ENCODE measurements around the gene CERS4. TPM values are rescaled to one million over a fixed set of nuclear protein-coding genes. Genes with fewer than 3 reads are reported as not detected.

CERS4 gene
- total and polyA plus RNA-seq, 5 donors, result 10.2 to 20.9 (median 17.7) TPM

DNA sequence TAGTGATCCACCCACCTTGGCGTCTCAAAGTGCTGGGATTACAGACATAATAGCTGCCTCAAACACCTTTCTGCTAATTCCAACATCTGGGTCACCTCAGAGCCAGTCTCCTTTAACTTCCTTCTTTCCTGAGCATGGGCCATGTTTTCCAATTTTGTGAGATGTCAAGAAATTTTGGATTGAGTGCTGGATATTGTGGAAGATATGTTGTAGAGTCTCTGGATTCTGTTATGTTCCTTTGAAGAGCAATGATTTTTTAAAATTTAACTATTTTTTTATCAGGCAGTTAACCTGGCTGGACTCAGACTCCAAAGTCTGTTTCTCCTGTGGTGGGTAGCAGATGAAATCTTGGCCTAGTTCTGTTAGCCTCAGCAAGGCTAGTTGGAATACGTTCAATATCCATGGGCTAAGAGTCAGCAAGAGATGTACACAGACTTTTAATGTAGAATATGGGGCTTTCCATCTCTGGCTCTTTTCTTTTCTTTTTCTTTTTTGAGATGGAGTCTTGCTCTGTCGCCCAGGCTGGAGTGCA lies 22.0 kb downstream of the CERS4 start:
- H3K9me3 ChIP-seq (ENCODE audit: control insufficient read depth, low read length), result no peaks in the 10 kb centered on the region
- ATAC-seq (no peak), DNase-seq (no peak)
- no peak overlapping the region for H3K27ac ChIP-seq (ENCODE audit: low read length)
- H3K27me3 ChIP-seq (ENCODE audit: control insufficient read depth, insufficient read depth), result no peaks in the 10 kb centered on the region
- WGBS, result 62% methylated on average over 3 of the region's 3 CpGs
- H3K4me1 ChIP-seq (ENCODE audit: control insufficient read depth, insufficient read depth, low read length), result no peaks in the 10 kb centered on the region
- intact Hi-C loops (cut with DNase I), result no loop called here
- no peak overlapping the region for H3K4me3 ChIP-seq (ENCODE audit: low read length)

DNA sequence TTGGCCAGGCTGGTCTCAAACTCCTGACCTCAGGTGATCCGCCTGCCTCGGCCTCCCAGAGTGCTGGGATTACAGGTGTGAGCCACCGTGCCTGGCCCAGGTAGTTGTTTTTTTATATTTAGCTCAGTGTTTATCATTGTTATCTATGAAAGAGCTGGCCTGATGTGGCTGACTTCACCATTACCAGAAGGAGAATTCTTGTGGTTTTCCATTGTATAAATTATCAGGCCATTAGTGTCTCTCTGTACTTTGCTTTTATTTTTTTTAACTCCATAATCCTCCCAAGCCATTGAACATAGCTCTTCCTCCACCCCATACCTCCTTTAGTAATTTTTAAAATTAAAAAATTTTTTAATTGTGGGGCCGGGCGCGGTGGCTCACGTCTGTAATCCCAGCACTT lies 24.2 kb downstream of the CERS4 start:
- H3K27me3 ChIP-seq (ENCODE audit: control insufficient read depth, insufficient read depth), result no peaks in the 10 kb centered on the region
- ATAC-seq (no peak), DNase-seq (no peak)
- H3K4me1 ChIP-seq (ENCODE audit: control insufficient read depth, insufficient read depth, low read length), result no peaks in the 10 kb centered on the region
- WGBS, result 62% methylated on average over 7 of the region's 7 CpGs
- H3K4me3 ChIP-seq (ENCODE audit: low read length), result no peak overlapping the region
- H3K27ac ChIP-seq (ENCODE audit: low read length), result no peak overlapping the region
- H3K9me3 ChIP-seq (ENCODE audit: control insufficient read depth, low read length), result no peaks in the 10 kb centered on the region
- intact Hi-C loops (cut with DNase I), result no loop called here

DNA sequence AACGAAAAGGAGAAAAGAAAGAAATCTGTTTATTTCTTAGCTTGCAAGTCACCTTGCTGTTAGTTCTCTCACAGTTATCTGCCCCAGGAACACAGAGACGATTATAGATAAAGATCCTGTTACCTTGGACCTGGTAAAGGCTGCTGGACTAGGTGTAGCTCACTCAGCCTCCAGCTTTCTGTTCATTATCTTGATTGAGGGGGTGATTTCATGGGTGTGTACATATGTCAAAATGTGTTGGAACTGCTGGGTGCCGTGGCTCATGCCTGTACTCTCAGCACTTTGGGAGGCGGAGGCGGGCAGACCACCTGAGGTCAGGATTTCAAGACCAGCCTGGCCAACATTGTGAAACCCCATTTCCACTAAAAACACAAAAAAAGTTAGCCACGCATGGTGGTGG lies 27.9 kb downstream of the CERS4 start:
- Histone ChIP-seq H3K4me1 (ENCODE audit: control insufficient read depth, insufficient read depth, low read length) (peaks cover 7% of the 10 kb centered on the region), H3K27ac (ENCODE audit: low read length) (no peak overlapping the region), H3K9me3 (ENCODE audit: control insufficient read depth, low read length) (no peaks in the 10 kb centered on the region), H3K27me3 (ENCODE audit: control insufficient read depth, insufficient read depth) (no peaks in the 10 kb centered on the region), H3K4me3 (ENCODE audit: low read length) (no peak overlapping the region)
- ATAC-seq (no peak), DNase-seq (peak in 1 of 3 donors; percentile 29)
- intact Hi-C loops (cut with DNase I), result no loop called here
- WGBS, result 82% methylated on average over 6 of the region's 6 CpGs

DNA sequence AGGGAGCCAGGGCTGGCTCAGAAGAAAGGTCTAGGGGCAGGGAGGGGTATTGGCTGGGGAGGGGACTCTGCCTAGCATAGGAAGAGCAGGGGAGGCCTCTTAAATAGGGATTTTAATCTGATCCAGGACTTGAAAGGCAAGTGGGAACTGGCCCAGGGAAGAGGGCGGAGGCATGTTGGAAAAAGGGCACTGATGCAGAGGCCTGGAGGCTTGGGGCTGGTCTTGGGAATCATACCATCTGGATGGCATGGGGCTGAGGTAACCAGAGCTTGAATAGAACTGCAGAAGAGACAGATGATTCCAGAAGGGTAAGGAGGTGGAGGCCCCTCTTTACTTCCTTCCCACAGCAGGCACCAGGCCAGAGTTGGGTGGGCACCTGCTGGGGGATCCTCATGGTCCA lies 29.1 kb downstream of the CERS4 start:
- ATAC-seq (no peak), DNase-seq (no peak)
- no peaks in the 10 kb centered on the region for H3K27me3 ChIP-seq (ENCODE audit: control insufficient read depth, insufficient read depth)
- H3K27ac ChIP-seq (ENCODE audit: low read length), result peak overlapping the region; percentile 17
- 87% methylated on average over 1 of the region's 1 CpG for WGBS
- no peak overlapping the region for H3K4me3 ChIP-seq (ENCODE audit: low read length)
- intact Hi-C loops (cut with DNase I), result no loop called here
- H3K9me3 ChIP-seq (ENCODE audit: control insufficient read depth, low read length), result peaks cover under 1% of the 10 kb centered on the region
- peaks cover 7% of the 10 kb centered on the region for H3K4me1 ChIP-seq (ENCODE audit: control insufficient read depth, insufficient read depth, low read length)

DNA sequence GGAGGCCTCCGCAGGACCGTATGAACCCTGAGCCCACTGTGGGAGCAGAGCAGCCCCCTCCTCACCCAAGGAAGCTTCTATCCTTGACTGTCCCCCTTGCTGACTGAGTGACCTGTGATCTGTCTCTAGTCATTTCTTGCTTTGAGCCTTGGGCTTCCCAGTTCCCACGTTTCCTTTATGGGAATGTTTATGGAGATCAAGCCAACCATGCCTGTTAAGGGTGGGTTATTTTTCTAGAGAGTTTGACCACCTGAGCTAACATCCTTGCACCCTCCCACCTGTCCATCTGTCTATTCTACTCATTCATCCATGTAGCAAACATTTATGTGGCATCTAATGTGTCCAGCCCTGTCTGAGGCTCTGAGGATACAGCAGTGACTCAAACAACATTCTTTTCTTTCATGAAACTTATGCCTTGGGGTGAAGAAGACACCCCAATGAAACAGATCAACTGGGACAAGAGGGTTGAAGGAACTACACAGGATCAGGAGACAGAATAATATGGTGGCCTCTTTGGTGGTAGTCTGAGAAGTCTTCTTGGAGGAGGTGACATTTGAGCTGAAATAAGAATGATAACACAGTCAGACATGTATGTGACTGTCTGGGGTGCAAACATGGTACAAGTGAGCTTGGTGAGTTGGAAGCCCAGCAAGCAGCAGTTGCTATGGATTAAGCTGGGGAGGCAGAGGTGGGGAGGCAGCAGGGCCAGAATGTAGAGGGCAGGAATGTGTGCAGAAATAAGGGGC lies 30.5 kb downstream of the CERS4 start:
- Histone ChIP-seq H3K4me3 (ENCODE audit: low read length) (no peak overlapping the region), H3K9me3 (ENCODE audit: control insufficient read depth, low read length) (peaks cover 2% of the 10 kb centered on the region), H3K27ac (ENCODE audit: low read length) (peak overlapping the region; percentile 22), H3K27me3 (ENCODE audit: control insufficient read depth, insufficient read depth) (no peaks in the 10 kb centered on the region), H3K4me1 (ENCODE audit: control insufficient read depth, insufficient read depth, low read length) (peaks cover 7% of the 10 kb centered on the region)
- intact Hi-C loops (cut with DNase I), result loop anchor here in 1 of 4 donors (10.0 kb wide), 1 partner anchor 265 kb away; no protein-coding TSS in a partner anchor
- DNase-seq, result no peak
- 92% methylated on average over 3 of the region's 3 CpGs for WGBS
- no peak for ATAC-seq

DNA sequence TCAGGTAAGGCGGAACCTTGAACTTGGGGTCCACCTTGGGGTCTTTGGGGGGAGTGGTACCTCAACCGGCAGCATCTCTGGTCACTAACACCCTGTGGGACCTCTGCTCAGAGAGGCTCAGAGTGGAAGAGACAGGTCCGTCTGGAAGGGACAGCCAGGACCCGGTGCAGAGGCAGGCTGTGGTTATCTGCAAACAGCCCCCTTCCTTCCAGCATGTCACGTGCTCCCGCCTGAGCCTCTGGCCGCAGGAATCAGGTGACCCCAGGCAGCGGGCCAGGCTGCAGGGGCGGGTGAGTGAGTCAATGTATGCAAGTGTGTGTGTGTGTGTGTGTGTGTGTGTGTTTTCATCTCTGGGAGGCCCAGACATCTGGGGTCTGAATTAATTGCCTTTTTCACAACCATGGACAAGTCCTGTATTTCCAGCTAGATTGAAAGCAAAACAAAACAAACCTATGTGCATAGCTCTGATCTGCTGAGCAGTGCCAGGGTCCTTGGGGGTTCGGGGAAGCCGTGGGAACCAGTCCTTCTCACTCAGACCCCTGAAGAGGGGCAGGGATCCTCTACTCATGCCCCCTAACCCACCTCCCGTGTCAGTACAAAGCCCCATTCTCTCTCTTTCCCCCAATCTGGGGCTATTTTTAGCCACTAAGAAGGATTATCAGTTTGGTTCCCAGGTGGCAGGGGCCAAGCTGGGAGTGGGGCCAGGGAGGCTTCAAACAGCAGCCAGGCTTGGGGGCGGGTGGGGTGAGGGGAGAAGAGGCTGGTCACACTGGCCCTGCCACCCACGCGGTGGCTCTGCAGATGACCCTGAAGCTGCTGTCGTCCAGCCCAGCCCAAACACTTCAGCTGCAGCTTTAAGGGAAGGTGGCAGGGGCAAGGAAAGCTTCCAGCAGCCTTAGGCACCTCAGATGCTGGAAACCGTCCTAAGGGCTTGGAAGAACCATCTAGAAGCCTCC lies 31.4 kb downstream of the CERS4 start:
- Histone ChIP-seq H3K4me1 (ENCODE audit: control insufficient read depth, insufficient read depth, low read length) (peaks cover 7% of the 10 kb centered on the region), H3K4me3 (ENCODE audit: low read length) (no peak overlapping the region), H3K27ac (ENCODE audit: low read length) (peak overlapping the region; percentile 77), H3K27me3 (ENCODE audit: control insufficient read depth, insufficient read depth) (no peaks in the 10 kb centered on the region), H3K9me3 (ENCODE audit: control insufficient read depth, low read length) (peaks cover 2% of the 10 kb centered on the region)
- ATAC-seq (peak; percentile 81 to 90), DNase-seq (peak; percentile 88 to 95 (median 94))
- 10% methylated on average over 17 of the region's 17 CpGs for WGBS
- intact Hi-C loops (cut with DNase I), result loop anchor here in 1 of 4 donors (10.0 kb wide), 1 partner anchor 266 kb away; no protein-coding TSS in a partner anchor

DNA sequence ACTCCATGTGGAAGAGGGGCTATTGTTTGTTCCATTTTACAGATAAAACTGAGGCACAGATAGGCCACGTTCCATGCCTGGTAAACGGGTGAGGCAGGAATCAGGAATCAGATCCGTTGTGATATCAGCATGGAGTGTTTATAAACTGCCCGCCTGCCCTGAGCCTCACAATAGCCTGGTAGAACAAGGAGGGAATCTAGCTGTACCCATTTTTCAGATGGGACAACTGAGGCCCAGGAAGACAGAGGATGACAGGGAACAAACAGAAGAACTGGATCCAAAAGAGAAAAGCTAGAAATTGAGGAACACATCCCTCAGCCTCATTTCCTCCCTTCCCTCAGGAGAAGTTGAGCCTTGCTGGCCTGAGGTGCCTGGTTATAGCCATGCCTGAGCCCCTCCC lies 32.5 kb downstream of the CERS4 start:
- H3K4me3 ChIP-seq (ENCODE audit: low read length), result no peak overlapping the region
- no peaks in the 10 kb centered on the region for H3K27me3 ChIP-seq (ENCODE audit: control insufficient read depth, insufficient read depth)
- H3K4me1 ChIP-seq (ENCODE audit: control insufficient read depth, insufficient read depth, low read length), result peaks cover 7% of the 10 kb centered on the region
- no peak for ATAC-seq
- H3K27ac ChIP-seq (ENCODE audit: low read length), result no peak overlapping the region
- 76% methylated on average over 4 of the region's 4 CpGs for WGBS
- DNase-seq, result no peak
- peaks cover 2% of the 10 kb centered on the region for H3K9me3 ChIP-seq (ENCODE audit: control insufficient read depth, low read length)
- intact Hi-C loops (cut with DNase I), result loop anchor here in 1 of 4 donors (10.0 kb wide), 1 partner anchor 267 kb away; no protein-coding TSS in a partner anchor

DNA sequence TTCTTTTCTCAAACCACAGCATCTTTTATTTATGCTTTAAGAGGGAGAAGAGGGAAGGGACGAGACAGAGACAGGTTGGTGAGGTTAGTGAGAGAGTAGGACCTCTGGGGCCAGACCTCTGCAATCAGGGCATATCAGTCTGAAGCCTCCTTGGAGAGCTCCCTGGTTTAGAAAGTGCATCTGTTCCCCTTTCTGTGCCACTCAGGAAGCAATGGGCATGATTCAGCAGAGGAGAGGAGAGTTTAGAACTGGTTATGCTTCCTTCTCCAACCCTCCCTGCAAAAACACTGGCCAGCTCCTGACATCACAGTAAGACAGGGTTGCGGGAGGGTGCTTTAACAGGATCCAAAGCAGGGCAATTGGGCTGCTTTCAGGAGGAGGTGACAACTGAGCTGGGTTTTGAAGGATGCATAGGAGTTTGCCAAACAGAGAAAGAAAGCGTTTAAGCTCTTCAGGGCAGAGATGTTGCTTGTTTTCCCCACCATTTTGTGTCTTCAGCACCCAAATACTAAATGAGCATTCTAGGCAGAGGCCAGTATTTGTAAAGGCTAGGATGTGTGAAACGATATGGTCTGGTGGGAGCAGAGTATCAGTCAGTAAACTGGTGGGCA lies 33.1 kb downstream of the CERS4 start:
- H3K9me3 ChIP-seq (ENCODE audit: control insufficient read depth, low read length), result peaks cover 2% of the 10 kb centered on the region
- no peak overlapping the region for H3K27ac ChIP-seq (ENCODE audit: low read length)
- no peak overlapping the region for H3K4me3 ChIP-seq (ENCODE audit: low read length)
- ATAC-seq (no peak), DNase-seq (peak in 1 of 3 donors; percentile 18)
- intact Hi-C loops (cut with DNase I), result loop anchor here in 1 of 4 donors (10.0 kb wide), 1 partner anchor 268 kb away; no protein-coding TSS in a partner anchor
- H3K27me3 ChIP-seq (ENCODE audit: control insufficient read depth, insufficient read depth), result no peaks in the 10 kb centered on the region
- WGBS, result 85% methylated on average over 4 of the region's 4 CpGs
- H3K4me1 ChIP-seq (ENCODE audit: control insufficient read depth, insufficient read depth, low read length), result peaks cover 7% of the 10 kb centered on the region

DNA sequence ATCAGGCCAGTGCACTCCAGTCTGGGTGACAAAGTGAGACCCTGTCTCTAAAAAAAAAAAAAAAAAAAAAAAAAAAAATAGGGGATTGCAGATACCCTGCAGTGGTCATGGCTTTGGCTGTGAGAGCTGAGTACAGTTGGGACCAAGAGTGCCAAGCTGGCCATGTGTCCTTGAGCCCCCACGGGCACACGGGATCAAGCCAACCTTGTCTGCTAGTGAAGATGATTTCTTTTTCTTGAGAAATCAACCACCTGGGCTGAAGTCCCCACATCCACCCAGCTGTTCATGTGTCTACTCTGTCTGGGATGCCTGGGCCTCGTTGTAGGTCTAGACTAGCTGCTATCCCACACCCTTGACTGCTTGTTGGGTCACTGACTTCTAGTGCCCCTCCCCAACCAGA lies 34.0 kb downstream of the CERS4 start:
- Histone ChIP-seq H3K4me1 (ENCODE audit: control insufficient read depth, insufficient read depth, low read length) (peaks cover 7% of the 10 kb centered on the region), H3K9me3 (ENCODE audit: control insufficient read depth, low read length) (peaks cover 2% of the 10 kb centered on the region), H3K27ac (ENCODE audit: low read length) (no peak overlapping the region), H3K27me3 (ENCODE audit: control insufficient read depth, insufficient read depth) (no peaks in the 10 kb centered on the region), H3K4me3 (ENCODE audit: low read length) (no peak overlapping the region)
- DNase-seq (peak in 1 of 3 donors; percentile 16), ATAC-seq (no peak)
- intact Hi-C loops (cut with DNase I), result loop anchor here in 1 of 4 donors (10.0 kb wide), 1 partner anchor 268 kb away; no protein-coding TSS in a partner anchor
- WGBS, result 93% methylated on average over 3 of the region's 3 CpGs

DNA sequence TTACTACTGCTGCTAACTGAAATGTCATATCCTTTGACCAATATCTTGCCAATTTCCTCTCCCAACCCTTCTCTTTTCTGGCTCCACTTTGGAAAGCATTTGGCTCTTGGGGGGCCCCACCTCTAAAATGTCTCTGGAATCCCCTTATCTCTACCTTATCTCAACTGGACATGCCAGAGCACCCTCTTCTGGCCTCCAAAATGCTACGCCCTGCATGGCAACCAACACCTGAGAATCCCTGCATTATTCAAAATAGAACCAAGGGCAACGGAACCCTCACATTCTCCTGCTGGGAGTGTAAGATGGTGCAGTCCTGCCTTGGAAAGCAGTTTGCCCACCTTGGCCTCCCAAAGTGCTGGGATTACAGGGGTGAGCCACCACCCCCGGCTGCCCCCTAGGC lies 35.3 kb downstream of the CERS4 start:
- peaks cover 7% of the 10 kb centered on the region for H3K4me1 ChIP-seq (ENCODE audit: control insufficient read depth, insufficient read depth, low read length)
- intact Hi-C loops (cut with DNase I), result loop anchor here in 1 of 4 donors (10.0 kb wide), 1 partner anchor 270 kb away; no protein-coding TSS in a partner anchor
- DNase-seq (peak in 1 of 3 donors; percentile 18), ATAC-seq (no peak)
- no peak overlapping the region for H3K4me3 ChIP-seq (ENCODE audit: low read length)
- WGBS, result 73% methylated on average over 3 of the region's 3 CpGs
- no peak overlapping the region for H3K27ac ChIP-seq (ENCODE audit: low read length)
- peaks cover 2% of the 10 kb centered on the region for H3K9me3 ChIP-seq (ENCODE audit: control insufficient read depth, low read length)
- H3K27me3 ChIP-seq (ENCODE audit: control insufficient read depth, insufficient read depth), result no peaks in the 10 kb centered on the region

Measured in right cardiac atrium (tissue), 5 donors.